T1000 (cell line): ENCODE data around the gene SLC22A3.
"Not testable (repeated sequence)": the region's sequence is repeated elsewhere in the genome, so short reads cannot be mapped to it uniquely, and the experiment has no call there.

ENCODE experiments used
- DNase-seq: peaks from one replicate; lab custom pipeline; 2025; ENCODE audit warnings: mixed read lengths; lab: John Stamatoyannopoulos, UW

The SLC22A3 gene, protein sequence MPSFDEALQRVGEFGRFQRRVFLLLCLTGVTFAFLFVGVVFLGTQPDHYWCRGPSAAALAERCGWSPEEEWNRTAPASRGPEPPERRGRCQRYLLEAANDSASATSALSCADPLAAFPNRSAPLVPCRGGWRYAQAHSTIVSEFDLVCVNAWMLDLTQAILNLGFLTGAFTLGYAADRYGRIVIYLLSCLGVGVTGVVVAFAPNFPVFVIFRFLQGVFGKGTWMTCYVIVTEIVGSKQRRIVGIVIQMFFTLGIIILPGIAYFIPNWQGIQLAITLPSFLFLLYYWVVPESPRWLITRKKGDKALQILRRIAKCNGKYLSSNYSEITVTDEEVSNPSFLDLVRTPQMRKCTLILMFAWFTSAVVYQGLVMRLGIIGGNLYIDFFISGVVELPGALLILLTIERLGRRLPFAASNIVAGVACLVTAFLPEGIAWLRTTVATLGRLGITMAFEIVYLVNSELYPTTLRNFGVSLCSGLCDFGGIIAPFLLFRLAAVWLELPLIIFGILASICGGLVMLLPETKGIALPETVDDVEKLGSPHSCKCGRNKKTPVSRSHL

DNA sequence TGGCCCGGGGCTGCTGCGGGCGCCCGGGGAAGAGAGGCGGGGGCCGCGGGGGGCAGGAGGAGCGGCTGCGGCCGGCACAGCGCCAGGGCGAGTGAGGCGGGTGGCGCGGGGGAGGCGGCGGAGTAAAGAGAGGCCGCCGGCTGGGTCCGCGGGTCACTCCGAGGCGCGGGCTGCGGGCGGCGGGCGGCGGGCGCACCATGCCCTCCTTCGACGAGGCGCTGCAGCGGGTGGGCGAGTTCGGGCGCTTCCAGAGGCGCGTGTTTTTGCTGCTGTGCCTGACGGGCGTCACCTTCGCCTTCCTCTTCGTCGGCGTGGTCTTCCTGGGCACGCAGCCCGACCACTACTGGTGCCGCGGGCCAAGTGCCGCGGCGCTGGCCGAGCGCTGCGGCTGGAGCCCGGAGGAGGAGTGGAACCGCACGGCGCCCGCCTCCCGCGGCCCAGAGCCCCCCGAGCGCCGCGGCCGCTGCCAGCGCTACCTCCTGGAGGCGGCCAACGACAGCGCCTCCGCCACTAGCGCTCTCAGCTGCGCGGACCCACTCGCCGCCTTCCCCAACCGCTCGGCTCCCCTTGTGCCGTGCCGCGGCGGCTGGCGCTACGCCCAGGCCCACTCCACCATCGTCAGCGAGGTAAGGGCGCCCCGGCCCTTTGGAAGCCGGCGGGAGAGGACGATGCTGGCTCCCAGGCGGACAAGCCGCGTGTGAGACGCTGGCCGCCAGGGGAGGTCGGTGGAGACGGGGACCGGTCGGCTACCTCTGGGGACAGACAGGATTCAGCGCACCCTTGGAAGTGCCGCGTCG lies at the start of gene SLC22A3:
Gene SLC22A3, plus strand, starts transcription at position 156 of the 797 bp plus-strand sequence. Its CDS starts 42 bp downstream, at position 198.
- peak; percentile 10 for DNase-seq

DNA sequence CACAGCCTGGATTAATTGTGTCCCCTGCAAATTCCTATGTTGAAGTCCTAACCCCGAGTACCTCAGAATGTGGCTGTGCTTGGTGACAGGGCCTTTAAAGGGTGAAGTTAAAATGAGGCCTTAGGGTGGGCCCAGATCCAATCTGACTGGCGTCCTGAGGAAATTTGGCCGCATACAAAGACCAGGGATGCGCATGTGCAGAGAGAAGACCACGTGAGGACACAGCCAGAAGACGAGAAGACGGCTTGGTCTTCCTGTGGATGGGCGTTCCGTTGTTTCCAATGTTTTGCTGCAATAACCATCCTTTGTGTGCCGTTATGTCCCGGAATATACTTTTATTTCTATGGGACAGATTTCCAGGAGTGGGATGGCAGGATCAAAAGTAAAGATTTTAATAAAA lies 48.6 kb upstream of the SLC22A3 start:
- DNase-seq, result no peak

DNA sequence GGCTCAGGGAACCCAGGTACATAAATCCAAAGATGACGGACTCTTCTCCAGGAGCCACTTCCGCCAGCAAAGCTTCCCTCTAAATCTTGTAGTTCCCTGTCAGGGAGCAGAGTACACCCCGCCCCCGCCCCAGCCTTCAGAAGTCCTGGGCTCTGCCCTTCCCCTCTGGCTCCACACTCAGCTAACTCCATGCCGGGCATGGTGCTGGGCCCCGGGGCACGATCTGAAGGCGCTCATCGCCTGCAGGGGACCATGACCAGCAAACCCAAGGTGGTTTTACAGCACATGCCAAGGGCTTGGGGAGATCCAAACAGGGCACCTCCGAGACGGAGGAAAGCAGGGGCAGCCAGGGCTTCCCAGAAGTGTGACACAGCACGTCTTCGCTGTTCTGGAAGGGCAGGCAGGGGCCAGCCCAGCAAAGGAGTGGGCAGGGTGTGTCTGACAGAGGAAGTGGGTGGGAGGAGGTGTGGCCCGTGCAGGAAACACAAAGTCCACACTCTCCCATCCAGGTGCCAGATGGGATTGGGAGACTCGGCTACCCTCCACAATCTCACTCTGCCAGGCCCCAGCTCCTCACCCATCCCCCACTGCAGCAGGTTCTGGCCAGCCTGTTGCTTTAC lies 48.0 kb upstream of the SLC22A3 start:
- no peak for DNase-seq

DNA sequence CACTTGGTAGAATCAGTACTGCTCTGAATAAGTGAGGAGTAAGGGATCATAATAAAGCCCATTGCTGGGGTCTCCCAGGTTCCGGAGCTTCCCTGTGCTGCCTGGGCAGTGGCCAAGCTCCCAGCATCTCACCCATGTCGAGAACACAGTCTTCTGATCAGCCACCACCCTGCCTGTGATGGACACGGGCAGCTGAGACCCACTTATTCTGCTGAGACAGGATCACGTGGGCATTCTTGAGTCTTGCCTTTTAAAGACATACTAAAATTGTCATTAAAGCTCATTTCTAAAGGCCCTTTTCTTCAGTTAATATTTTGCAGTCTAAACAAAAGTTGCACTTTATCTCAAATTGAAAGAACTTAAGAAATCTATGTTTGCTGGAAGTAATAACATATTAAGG lies 46.8 kb upstream of the SLC22A3 start:
- DNase-seq, result no peak

DNA sequence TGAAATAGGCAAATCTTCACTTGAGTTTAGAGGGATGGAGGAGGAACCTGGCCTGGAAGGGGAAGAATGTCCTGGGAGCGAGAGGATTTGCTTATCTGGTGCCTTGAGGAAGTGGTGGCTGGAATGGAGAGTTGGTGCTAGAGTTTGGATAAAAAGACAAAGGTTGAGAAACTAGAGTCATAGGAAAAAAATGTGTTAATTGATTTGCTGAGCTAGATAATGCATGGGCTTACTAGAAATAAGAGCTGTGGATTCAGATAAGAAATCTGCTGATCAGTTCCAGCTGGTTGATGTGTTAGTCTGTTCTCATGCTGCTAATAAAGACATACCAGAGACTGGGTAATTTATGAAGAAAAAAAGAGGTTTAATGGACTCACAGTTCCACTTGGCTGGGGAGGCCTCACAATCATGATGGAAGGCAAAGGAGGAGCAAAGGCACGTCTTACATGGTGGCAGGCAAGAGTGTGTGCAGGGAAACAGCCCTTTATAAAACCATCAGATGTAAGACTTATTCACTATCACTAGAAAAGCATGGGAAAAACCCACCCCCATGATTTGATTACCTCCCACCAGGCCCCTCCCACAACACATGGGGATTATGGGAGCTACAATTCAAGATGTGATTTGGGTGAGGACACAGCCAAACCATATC lies 45.6 kb upstream of the SLC22A3 start:
- not testable (repeated sequence) for DNase-seq

DNA sequence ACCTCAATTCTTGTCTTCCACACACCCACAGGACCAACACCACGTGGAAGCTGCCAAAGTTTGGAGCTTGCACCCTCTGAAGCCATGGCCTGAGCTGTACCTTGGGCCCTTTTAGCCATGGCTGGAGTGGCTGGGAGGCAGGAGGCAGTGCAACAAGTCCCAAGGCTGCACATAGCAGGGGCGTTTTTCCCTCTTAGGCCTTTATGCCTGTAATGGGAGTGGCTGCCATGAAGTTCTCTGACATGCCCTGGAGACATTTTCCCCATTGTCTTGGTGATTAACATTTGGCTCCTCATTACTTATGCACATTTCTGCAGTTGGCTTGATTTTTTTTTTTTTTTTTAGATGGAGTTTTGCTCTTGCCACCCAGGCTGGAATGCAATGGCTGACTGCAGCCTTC lies 44.4 kb upstream of the SLC22A3 start:
- no peak for DNase-seq

DNA sequence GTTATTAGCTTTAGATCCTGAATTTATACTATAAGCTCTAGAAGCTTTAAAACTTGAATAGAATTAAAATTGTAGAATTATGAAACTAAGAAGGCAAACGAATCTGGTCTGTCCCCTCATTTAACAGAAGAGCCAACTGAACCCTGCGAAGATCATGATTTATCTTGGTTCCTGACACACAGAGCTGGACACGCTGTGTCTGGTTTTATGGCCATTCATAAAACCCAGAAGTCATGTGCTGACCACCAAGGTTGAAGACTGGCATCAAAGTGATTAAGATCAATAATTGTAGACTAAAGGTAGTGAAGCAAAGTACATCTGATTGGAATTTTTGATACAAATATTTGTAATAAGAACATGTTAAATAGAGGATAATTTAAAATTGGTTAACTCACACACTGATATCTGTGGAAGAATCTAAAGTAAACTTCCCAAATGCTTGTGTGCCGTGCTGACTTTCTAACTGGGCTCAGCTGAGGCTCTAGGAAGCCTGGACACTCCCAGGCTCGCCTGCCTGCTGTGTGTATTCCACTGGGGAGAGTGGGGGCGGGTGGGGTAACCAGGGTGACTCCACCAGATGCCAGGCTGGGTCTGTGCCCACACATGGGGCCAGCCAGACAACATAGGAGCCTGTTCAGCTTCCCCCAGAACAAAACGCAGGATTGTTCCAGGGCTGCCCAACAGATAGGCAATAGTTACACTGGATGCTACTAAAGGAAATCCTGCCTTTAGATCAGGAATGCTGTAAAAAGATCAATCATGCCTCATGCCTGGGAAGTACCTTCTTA lies 42.1 kb upstream of the SLC22A3 start:
- no peak for DNase-seq

DNA sequence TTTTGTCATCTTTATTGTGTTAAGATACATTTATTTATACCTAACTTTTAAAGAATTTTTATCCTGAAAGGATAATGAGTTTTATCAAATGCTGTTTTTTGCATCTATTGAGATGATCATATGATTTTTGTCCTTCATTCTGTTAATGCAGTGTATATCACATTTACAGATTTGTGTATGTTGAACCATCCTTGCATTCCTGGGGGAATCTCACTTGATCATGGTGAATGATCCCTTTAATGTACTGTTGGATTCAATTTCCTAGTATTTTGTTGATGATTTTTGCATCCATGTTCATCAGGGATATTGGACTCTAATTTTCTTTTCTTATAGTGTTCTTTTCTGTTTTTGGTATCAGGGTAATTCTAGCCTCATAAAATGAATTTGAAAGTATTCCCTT lies 38.5 kb upstream of the SLC22A3 start:
- no peak for DNase-seq

DNA sequence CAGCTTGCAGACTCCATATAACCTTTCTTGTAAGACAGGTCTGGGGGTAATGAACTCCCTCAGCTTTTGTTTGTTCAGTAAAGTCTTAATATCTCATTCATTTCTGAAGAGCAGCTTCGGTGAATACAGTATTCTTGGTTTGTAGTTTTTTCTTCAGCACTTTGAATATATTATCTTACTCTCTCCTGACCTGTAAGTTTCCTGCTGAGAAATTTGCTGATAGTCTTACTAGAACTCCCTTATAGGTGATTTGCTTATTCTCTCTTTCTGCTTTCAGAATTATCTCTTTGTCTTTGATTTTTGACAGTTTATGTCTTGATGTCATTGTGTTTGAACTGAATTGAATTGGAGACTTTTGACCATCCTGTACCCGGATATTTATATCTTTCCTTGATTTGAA lies 35.3 kb upstream of the SLC22A3 start:
- no peak for DNase-seq

DNA sequence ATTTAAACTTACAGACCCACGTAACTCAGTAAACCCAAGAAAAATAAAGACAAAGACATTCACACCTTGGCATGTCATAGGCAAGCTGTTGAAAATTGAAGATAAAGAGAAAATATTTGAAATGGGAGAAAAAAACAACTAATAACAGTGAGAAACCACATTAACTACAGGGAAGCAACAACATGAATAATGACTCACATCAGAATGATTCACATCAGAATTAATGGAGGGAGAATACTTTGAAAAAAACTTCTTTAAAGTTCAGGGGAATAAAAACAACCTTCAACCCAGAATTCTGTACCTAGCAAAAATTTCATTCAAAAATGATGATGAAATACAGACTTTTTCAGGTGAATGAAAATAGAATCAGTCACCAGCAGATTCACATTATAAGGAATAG lies 32.9 kb upstream of the SLC22A3 start:
- DNase-seq, result no peak

DNA sequence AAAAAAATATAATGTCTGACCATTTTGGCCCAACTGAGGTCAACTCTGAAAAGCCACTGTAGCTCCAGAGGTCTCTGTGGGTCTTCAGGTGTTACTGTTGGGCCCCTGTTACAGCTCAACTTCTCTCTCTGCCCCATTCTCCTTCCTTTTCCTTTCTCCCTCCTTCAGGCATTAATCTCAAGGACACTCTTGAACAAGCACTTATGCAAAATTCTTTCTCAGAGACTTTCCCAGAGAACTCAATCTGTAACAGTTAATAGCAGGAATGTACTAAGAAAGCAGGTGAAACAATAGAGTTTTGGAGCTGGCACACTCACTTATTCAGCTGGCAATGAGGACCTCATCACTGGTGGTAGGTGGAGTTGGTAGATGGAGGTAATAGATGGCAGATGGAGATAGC lies 31.9 kb upstream of the SLC22A3 start:
- no peak for DNase-seq

DNA sequence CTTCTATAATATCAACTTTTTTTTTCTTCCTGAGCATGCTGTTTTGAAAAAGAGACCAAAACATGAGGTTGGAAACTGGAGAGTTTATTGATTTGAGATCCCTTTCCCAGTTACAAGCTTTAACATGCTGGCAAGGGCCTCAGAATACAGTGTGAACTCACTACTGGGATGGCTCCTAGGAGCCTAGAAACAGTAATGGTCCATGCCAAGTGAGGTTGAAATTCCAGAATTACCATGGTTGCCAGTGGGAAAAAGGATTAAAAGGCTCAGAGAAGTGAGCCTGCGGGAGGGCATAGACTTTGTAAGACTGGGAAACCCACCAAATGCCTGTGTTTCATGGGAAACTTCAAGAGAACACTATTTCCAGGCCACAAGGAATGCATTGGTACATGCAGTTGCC lies 28.9 kb upstream of the SLC22A3 start:
- no peak for DNase-seq

DNA sequence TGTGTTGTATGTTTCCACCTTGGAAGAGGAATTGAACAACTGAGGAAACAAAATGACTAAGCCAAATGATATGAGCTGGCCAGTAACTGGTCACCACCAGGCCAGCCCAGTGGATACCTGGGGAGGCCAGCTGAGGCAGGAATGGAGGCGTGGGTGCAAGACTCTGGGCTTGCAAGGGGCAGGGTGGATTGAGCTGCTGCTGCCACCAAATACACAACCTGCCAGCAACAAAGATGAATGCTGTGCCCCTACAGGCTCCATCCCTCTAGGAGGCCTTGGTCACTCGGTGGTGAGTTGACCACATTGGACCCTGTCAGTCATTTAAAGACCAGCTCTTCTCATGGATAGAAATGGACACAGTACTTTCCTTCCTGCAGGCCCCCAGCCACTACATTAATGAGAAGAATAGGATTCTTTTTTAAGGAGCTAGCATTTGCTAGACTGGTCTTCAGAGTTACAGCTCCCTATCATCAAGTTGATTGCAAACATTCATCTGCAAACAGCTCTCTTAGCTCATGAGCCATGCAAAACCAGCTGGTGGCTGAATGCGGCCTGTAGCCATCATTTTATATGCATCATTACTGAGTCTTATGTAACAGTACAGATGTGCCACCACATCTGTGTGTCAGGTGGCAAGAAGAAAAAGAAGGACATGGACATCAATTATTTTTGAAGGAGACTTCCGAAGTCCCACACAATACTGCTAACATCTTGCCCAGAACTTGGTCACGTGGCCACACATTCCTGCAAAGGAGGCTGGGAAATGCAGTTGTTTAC lies 26.3 kb upstream of the SLC22A3 start:
- DNase-seq, result no peak

DNA sequence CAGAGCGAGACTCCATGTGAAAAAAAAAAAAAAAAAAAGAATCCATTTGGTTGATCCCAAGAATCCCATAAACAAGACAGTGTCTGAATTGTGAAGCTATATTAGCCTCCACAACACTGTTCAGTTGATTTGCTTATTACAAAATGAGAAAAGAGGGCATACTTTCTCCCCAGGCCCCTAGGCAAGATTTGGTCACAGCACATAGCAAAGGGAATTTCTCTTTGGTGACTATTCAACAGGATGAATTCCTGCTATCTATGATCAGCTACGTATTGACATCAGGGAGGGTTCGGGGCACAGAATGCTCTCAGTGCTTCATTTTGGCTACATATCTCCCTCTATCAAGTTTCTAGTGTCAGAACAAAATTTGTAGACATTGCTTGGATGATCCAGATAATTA lies 20.2 kb upstream of the SLC22A3 start:
- no peak for DNase-seq

DNA sequence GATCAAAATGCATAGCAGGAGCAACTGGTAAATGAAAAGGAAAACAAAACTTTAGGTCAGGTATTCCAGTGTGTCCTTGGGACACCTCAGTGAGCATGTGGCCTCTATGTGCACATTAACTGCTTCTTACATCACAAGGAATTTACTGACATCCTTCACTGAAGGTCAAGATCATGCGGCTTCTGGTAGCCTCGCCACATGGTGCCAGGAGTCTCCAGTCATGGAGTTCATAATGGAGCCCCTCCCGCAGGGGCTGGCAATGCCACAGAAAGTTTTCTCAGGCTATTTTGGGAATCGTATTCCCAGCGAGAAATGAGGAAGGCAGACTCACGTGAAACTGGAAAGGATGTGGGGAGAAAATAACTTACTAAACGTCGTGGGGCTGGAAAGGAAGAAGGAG lies 19.7 kb upstream of the SLC22A3 start:
- no peak for DNase-seq

DNA sequence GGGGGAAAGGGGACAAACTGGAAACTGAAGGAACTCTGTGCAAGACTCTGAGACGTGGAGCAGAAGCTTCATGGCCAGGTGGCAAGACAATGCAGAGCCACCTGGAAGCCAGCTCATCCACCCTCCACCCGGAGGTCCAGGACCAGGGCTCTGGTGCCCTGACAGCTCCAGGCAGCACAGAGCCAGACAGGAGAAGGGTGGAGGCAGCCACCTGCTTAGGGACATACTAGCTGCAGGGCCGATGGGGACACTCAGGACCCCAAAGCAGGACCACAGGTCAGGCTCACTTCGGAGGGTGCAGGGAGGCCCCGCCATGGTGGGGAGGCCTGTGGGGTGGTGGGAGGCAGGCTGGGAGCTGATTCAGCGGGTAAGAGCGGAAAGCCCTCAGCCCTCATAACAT lies 19.0 kb upstream of the SLC22A3 start:
- DNase-seq, result no peak

DNA sequence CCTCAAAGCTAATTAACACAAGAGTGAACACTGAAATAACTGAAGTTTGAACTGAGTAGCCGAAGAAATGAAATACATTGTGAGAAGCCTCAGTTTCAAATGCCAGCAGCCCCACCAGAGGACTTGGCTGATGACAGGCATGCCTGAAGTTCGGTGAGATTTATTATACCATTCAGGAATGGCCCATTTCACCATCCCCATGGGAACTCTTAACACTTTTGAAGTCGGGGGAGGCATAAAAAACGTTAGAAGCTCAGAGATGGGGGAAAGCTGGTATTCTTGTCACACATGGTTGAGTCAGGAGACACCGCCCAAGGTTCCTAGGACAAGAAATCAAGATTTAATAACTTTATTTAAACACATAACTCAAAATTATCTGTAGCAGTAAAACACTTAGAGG lies 17.6 kb upstream of the SLC22A3 start:
- no peak for DNase-seq

DNA sequence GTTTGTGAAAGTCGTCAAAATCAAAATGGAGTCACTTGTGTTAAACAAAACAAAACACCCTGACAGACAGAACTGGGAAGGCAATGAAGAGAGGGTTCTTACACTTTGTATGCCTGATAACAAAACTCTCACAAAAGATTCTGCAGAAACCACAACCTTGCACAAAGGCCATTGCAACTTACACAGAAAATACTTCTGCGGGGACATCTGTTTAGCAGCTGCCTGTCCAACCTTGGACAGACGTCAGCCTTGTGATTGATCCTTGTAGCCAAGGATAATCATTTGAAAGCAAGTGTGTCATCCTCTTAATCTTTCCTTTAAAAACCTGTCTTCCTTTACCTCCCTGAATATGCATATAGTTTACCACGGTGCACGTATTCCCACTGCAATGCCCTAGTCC lies 17.0 kb upstream of the SLC22A3 start:
- DNase-seq, result no peak

DNA sequence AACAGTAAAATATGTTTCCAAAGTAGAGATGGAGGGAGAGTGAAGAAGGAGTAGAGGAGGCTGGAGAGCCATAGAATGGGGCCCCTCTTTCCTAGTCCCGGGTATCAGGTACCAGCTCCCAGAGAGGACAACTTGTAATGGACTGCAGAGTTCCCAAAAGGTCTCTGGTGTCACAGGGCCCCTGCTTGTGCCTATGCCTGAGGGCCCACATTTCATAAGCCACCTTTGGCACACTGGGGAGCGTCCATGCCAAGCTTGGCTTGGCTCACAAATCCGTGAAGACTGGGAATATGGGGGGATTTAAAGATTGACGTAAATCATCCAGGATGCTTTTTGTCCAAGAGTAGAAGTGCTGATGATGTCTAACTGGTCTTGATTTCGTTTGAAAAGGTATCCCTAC lies 16.4 kb upstream of the SLC22A3 start:
- DNase-seq, result no peak

DNA sequence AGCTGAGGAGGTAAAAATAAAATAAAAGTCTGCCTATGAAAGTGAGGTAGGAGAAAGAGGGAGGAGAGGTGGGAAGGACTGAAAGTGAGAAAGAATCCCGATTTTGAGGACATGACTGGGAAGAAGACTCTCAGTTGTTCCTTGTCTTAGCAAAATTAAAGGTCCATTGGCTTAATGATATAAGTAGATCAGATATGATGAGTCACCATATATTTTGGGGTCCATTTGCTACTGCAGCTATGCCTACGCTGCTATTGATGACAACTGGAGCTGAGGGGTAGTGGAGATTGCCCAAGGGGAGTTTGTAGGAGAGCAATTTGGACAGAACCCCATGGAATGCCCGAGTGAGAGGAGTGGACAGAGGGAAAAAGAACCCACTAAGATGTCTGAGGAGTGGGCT lies 15.1 kb upstream of the SLC22A3 start:
- no peak for DNase-seq

DNA sequence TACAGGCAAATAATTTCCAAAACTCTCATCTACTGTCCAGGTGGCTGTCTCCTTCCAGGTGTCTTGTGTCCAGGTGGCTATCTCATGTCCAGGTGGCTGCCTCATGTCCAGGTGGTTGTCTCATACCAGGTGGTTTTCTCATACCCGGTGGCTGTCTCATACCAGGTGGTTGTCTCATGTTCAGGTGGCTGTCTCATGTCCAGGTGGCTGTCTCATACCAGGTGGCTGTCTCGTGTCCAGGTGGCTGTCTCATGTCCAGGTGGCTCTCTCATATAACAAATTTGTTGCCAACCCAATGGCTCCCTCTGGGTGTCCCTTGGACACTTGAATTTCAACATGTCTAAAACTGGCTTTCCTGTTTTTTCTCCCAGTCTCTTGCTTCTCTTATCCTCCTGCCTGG lies 14.3 kb upstream of the SLC22A3 start:
- DNase-seq, result no peak
